ENCODE data around the gene ITGA7.

Gene ITGA7

DNA sequence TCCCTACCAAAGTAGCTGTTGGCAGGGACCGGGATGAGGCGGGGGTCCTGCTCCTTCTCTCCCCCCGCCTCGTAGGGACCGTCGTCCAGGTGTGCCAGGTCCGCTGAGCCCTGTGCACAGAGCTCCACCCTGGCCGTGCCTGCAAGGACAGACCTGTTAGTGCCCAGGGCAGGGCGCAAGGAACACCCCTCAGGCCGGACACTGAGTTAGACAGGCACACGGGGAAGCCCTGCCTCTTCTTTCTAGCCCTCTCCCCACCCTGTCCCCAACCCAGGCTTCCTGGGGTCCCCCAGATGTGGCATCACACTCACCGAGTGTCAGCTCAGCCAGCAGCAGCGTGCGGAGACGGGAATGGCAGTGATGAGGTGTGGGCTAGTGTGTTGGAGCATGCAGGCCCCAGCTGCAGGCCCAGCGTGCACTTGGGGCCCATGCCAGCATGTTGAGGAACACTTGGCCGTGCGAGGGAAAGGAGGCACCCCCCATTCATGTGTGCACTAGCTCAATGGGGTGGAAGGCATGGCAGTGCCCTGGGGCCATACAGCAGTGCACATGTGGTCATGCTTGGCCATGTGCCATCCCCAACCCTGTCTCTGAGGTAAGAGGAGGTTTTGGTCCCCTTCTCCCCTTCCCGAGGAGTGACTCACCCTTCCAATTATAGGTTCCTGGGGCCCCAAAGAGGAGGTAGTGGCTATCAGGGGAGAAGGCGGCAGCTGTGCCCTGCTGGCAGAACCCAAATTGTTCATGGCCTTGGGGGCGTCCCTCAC, 7.3 kb downstream of the ITGA7 start:
- H3K4me3 ChIP-seq (ENCODE audit: low read depth, low read length): no peak overlapping the region
- in situ Hi-C loops (cut with HindIII; ENCODE audit: low sequenced_read_pairs): no loop called here
- DNase-seq (ENCODE audit: low read depth): no peak
- TF ChIP-seq, protein P1, sequence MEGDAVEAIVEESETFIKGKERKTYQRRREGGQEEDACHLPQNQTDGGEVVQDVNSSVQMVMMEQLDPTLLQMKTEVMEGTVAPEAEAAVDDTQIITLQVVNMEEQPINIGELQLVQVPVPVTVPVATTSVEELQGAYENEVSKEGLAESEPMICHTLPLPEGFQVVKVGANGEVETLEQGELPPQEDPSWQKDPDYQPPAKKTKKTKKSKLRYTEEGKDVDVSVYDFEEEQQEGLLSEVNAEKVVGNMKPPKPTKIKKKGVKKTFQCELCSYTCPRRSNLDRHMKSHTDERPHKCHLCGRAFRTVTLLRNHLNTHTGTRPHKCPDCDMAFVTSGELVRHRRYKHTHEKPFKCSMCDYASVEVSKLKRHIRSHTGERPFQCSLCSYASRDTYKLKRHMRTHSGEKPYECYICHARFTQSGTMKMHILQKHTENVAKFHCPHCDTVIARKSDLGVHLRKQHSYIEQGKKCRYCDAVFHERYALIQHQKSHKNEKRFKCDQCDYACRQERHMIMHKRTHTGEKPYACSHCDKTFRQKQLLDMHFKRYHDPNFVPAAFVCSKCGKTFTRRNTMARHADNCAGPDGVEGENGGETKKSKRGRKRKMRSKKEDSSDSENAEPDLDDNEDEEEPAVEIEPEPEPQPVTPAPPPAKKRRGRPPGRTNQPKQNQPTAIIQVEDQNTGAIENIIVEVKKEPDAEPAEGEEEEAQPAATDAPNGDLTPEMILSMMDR (IDR thresholded peaks at IDR 0.05; ENCODE audit: low read depth, low read length, missing control alignments): no peak

DNA sequence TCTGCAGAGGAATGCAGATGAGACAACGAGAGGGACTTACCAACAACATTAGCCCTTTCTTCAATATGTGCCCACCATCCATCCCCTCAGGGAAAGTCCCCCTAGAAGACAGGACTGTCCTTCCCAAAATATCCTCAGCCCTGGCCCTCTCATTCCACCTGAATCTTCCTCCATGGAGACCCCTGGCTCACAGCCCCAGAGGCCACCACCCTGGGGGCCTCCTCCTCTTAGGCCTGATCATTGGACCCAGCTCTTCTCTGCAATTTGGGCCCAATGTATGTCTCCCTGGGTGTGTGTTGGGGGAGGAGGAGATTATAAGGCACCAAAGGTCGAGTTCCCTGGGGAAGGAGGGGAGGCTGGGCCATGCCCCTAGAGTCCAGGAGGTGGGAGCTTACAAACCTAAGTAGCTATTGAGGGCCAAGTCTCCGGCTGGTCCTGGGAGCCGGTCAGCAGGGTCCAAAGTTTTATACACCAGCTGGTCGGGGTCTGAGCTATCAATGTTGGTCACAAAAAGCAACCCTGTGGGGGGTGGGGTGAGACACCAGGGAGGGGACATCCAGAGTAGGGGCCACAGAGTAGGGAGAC, 8.1 kb downstream of the ITGA7 start:
- no peak for DNase-seq (ENCODE audit: low read depth)
- TF ChIP-seq, protein P1 (IDR thresholded peaks at IDR 0.05; ENCODE audit: low read depth, low read length, missing control alignments): no peak
- in situ Hi-C loops (cut with HindIII; ENCODE audit: low sequenced_read_pairs): no loop called here
- H3K4me3 ChIP-seq (ENCODE audit: low read depth, low read length): no peak overlapping the region

DNA sequence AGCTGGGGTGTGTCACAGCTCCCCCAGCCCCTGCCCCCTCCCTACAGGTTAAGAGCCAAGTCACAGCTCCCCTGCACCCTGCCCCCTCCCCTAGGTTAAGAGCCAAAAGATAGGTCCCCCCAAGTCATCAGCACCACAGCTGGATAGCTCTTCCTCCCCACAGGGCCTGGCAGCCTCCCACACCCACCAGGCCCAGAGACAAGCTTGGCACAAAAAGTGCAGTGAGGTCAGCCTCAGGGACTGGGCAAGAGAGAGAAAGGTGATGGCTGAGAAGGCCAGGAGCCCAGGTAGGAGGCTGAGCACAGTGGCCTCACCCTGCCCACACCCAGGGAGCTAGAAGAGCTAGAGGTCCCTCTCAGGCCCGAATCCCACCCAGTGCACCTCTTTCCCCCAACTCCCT, 8.7 kb downstream of the ITGA7 start:
- no peak for DNase-seq (ENCODE audit: low read depth)
- no peak overlapping the region for H3K4me3 ChIP-seq (ENCODE audit: low read depth, low read length)
- in situ Hi-C loops (cut with HindIII; ENCODE audit: low sequenced_read_pairs): no loop called here
- TF ChIP-seq, protein P1 (IDR thresholded peaks at IDR 0.05; ENCODE audit: low read depth, low read length, missing control alignments): no peak

DNA sequence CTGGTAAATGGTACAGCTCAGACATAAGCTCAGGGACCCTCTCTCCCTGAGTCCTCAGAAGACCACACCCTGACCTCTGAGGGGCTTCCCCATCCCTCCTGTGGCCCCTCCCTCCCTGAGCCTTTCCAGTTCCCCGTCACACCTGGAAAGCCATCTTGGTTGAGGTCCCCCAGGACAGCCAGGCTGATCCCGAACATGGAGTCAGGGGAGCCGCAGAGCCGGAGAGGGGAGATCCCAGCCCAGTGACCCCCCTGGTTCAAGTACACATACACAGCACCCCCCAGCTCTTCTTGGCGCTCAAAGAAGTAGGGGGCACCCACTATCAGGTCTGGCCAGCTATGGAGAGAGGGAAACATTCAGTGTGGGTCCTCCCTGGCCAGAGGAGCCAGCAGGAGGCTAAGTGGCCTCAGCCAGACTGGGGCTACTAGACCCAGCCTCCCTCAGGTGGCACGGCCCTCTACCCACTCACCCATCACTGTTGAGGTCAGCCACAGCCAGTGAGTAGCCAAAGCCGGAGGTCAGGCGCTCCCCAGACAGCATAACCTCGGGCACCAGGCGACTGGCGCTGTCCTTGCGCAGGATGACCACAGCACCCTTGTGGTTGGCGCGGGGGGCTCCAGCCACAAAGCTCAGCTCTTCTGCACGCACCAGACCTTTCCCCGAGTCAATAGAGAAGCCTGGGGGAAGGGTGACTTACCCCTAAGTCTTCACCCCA, 9.3 kb downstream of the ITGA7 start:
- TF ChIP-seq, protein P1 (IDR thresholded peaks at IDR 0.05; ENCODE audit: low read depth, low read length, missing control alignments): no peak
- no peak for DNase-seq (ENCODE audit: low read depth)
- no peak overlapping the region for H3K4me3 ChIP-seq (ENCODE audit: low read depth, low read length)
- in situ Hi-C loops (cut with HindIII; ENCODE audit: low sequenced_read_pairs): no loop called here

DNA sequence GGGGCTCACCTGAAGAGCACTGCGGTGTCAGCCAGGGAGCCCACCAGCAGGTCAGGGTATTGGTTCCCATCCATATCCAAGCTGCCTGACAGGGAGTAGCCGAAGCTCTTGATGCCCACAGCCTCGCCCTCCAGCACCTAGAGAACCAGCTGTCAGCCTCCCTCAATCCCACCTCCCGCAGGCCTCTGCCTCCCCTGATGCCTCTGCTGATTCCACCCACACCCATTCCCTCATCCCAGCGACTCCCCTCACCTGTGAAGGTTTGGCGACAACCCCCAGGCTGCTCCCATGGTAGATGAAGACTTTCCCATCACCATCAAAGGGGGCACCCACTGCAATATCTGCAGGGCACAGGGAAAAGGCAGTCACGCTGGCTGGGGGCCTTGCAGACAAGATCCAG, 10.0 kb downstream of the ITGA7 start:
- no peak for DNase-seq (ENCODE audit: low read depth)
- in situ Hi-C loops (cut with HindIII; ENCODE audit: low sequenced_read_pairs): no loop called here
- TF ChIP-seq, protein P1 (IDR thresholded peaks at IDR 0.05; ENCODE audit: low read depth, low read length, missing control alignments): no peak
- H3K4me3 ChIP-seq (ENCODE audit: low read depth, low read length): no peak overlapping the region

DNA sequence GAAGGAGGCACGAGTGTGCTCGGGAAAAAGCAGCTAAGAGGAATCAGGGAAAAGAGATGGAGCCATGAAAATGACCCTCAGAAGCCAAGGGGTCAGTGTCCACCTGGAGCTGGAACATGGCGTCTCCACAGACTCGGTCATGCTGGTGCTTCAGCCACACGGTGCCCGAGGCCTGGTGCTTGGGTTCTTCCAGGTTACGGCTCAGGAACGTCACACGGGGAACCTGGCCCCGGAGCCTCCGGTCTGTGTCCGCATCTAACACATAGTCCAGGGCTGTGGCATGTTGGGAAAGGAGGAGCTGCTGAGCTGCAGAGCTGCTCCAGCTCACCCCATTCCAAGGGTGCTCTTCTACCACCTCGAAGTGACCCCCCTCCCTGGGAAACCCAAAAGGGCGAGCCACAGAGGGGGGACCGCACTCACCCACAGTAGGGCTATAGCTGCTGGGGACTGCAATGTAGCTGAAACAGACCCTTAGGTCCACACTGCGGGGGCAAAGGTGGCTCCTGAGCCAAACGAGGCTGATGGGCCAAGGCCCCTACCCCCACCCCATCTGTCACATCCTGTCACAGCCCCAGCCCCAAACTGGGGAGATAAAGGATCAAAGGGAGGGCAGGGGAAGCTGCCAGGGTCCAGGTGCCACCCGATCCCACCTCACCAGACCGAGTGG, 10.8 kb downstream of the ITGA7 start:
- in situ Hi-C loops (cut with HindIII; ENCODE audit: low sequenced_read_pairs): no loop called here
- DNase-seq (ENCODE audit: low read depth): no peak
- no peak overlapping the region for H3K4me3 ChIP-seq (ENCODE audit: low read depth, low read length)
- TF ChIP-seq, protein P1 (IDR thresholded peaks at IDR 0.05; ENCODE audit: low read depth, low read length, missing control alignments): no peak
